ENCODE measurements around the gene EIF2AK3. TPM values are rescaled to one million over a fixed set of nuclear protein-coding genes. Genes with fewer than 3 reads are reported as not detected.

The EIF2AK3 gene
- polyA plus RNA-seq, 1 of the 3 experiments (the other 2 are of a cell fraction): 2.2 TPM

DNA sequence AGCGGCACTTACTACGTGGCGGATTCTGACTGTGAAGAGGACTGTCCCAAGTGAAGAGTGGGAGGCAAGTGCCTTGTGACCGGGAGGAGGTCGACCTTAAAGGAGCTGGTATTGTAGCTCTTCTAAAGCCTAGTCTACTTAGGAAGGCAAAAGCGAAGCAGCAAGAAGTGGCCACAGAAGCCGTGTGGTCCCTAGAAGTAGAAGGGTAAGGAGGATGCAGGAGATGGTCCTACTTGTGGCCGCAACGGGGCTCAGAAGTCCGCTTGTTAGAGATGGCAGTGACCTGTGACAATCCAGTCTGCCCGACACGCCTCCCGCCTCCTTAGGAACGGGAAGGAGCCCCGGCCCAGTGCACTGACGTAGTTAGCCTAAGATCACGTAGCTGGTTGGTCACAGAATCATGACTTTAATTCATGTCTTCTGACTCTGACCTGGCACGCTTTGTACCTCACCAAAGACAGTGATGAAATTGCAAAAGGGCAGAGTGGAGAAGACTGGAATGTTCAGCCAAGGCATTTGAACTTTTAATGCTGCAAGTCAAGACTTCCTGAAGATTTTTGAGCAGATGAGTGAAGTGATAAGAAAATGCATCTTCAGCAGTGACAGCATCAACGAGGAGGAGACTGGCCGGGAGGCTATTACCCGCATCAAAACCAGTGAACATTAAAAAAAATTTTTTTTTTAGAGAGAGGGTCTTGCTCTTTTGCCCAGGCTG is 749 bp upstream of the EIF2AK3 start:
- no peaks in the 10 kb centered on the region for H3K27me3 ChIP-seq (ENCODE audit: insufficient read depth)
- H4K20me1 ChIP-seq (ENCODE audit: insufficient read depth): no peaks in the 10 kb centered on the region
- peak overlapping the region; percentile 75 for H2AFZ ChIP-seq (ENCODE audit: low read depth)
- H3K9me3 ChIP-seq: no peaks in the 10 kb centered on the region
- peak overlapping the region; percentile 96 to 98 for H3K27ac ChIP-seq (ENCODE audit: low read depth in 2 of 2, low read length in 1 of 2)
- TF ChIP-seq, protein P1, sequence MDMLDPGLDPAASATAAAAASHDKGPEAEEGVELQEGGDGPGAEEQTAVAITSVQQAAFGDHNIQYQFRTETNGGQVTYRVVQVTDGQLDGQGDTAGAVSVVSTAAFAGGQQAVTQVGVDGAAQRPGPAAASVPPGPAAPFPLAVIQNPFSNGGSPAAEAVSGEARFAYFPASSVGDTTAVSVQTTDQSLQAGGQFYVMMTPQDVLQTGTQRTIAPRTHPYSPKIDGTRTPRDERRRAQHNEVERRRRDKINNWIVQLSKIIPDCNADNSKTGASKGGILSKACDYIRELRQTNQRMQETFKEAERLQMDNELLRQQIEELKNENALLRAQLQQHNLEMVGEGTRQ (IDR thresholded peaks at IDR 0.05; ENCODE audit: borderline replicate concordance, low read depth, low read length): no peak
- TF ChIP-seq RCOR1 (IDR thresholded peaks at IDR 0.05; ENCODE audit: low read length): no peak
- TF ChIP-seq, protein P2, sequence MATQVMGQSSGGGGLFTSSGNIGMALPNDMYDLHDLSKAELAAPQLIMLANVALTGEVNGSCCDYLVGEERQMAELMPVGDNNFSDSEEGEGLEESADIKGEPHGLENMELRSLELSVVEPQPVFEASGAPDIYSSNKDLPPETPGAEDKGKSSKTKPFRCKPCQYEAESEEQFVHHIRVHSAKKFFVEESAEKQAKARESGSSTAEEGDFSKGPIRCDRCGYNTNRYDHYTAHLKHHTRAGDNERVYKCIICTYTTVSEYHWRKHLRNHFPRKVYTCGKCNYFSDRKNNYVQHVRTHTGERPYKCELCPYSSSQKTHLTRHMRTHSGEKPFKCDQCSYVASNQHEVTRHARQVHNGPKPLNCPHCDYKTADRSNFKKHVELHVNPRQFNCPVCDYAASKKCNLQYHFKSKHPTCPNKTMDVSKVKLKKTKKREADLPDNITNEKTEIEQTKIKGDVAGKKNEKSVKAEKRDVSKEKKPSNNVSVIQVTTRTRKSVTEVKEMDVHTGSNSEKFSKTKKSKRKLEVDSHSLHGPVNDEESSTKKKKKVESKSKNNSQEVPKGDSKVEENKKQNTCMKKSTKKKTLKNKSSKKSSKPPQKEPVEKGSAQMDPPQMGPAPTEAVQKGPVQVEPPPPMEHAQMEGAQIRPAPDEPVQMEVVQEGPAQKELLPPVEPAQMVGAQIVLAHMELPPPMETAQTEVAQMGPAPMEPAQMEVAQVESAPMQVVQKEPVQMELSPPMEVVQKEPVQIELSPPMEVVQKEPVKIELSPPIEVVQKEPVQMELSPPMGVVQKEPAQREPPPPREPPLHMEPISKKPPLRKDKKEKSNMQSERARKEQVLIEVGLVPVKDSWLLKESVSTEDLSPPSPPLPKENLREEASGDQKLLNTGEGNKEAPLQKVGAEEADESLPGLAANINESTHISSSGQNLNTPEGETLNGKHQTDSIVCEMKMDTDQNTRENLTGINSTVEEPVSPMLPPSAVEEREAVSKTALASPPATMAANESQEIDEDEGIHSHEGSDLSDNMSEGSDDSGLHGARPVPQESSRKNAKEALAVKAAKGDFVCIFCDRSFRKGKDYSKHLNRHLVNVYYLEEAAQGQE (IDR thresholded peaks at IDR 0.05; ENCODE audit: low read depth, low read length): peak; percentile 55; the same call in 1 of the 2 replicates
- TF ChIP-seq POLR2AphosphoS5 (IDR thresholded peaks at IDR 0.05; ENCODE audit: low read depth, low read length): peak; percentile 92
- no peak; the same call in 1 of the 2 replicates for TF ChIP-seq NFIC (IDR thresholded peaks at IDR 0.05; ENCODE audit: borderline replicate concordance)
- TF ChIP-seq SIN3A (IDR thresholded peaks at IDR 0.05; ENCODE audit: borderline replicate concordance, low read depth, low read length): 0 out of 2 replicates have a peak, but pooled peaks have one; percentile 42
- TF ChIP-seq TCF12 (IDR thresholded peaks at IDR 0.05): no peak
- no peak for TF ChIP-seq MEF2A (IDR thresholded peaks at IDR 0.05; ENCODE audit: borderline replicate concordance, low read depth)
- TF ChIP-seq RXRA (IDR thresholded peaks at IDR 0.05; ENCODE audit: borderline replicate concordance, low read depth): no peak
- no peak for TF ChIP-seq MXI1 (IDR thresholded peaks at IDR 0.05; ENCODE audit: low read depth, low read length)
- TF ChIP-seq TAF1 (IDR thresholded peaks at IDR 0.05; ENCODE audit: borderline replicate concordance, low read depth, low read length): peak; percentile 66; the same call in 1 of the 2 replicates
- TF ChIP-seq, protein P3, sequence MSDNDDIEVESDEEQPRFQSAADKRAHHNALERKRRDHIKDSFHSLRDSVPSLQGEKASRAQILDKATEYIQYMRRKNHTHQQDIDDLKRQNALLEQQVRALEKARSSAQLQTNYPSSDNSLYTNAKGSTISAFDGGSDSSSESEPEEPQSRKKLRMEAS (IDR thresholded peaks at IDR 0.05; ENCODE audit: low read depth): peak; percentile 77
- TF ChIP-seq NRF1 (IDR thresholded peaks at IDR 0.05; ENCODE audit: low read depth, low read length): no peak
- 8% methylated on average over 21 of the region's 21 CpGs for WGBS (ENCODE audit: low lambda C conversion rate)
- H3K9ac ChIP-seq: peak overlapping the region; percentile 85
- CTCF ChIA-PET: interaction anchor here (1.0 to 2.7 kb wide), 5 partner anchors 23 to 44 kb away, joined by 3 to 9 read pairs (median 4); no protein-coding TSS in a partner anchor
- peaks cover 0 to 4% of the 10 kb centered on the region in 2 experiments for H3K36me3 ChIP-seq (replicated peaks in 1 of 2; ENCODE audit: control insufficient read depth in 1 of 2, insufficient read depth in 2 of 2, low read length in 1 of 2)
- peak; percentile 65 for DNase-seq
- POLR2A ChIA-PET: interaction anchor here (1.0 to 1.2 kb wide), 2 partner anchors 21 to 28 kb away, joined by 3 to 5 read pairs; no protein-coding TSS in a partner anchor
- H3K9me2 ChIP-seq: no peaks in the 10 kb centered on the region
- peak overlapping the region; percentile 75 for H3K4me2 ChIP-seq
- peaks cover 9% of the 10 kb centered on the region for H3F3A ChIP-seq (replicated peaks; ENCODE audit: insufficient read depth)
- H3K4me3 ChIP-seq (ENCODE audit: low read depth in 2 of 2, low read length in 1 of 2): peak overlapping the region; percentile 62
- peaks cover 5 to 11% of the 10 kb centered on the region in 2 experiments; a peak in 3 of 4 replicates for H3K4me1 ChIP-seq (ENCODE audit: control insufficient read depth in 1 of 2, insufficient read depth in 2 of 2, low read depth in 1 of 2, low read length in 1 of 2)
- H3K79me2 ChIP-seq (ENCODE audit: insufficient read depth): peaks cover 38% of the 10 kb centered on the region
